ENCODE results near the gene HHAT.

HHAT gene

GRCh38 chr1:210608767-210609166 is 280.1 kb downstream of the HHAT start:
- H4K20me1 ChIP-seq (ENCODE audit: insufficient read depth, low read length, poor library complexity, severe bottlenecking): no peaks in the 10 kb centered on the region
- no peaks in the 10 kb centered on the region for H3K79me2 ChIP-seq (ENCODE audit: insufficient read depth, low read length)
- no peak overlapping the region for H3K9ac ChIP-seq (ENCODE audit: low read depth, low read length, poor library complexity, severe bottlenecking)
- H3K9me3 ChIP-seq (ENCODE audit: insufficient read depth, low read depth, low read length): peaks cover 3% of the 10 kb centered on the region; the same call in 1 of the 2 replicates
- peaks cover 13% of the 10 kb centered on the region for H3K4me1 ChIP-seq (ENCODE audit: insufficient read depth, low read length, poor library complexity, severe bottlenecking)
- no peak overlapping the region for H3K4me2 ChIP-seq (ENCODE audit: low read depth, low read length, poor library complexity, severe bottlenecking)
- no peak overlapping the region for H2AFZ ChIP-seq (ENCODE audit: low read length)
- H3K4me3 ChIP-seq (ENCODE audit: low read length, poor library complexity, severe bottlenecking): no peak overlapping the region
- no peaks in the 10 kb centered on the region for H3K27me3 ChIP-seq (ENCODE audit: insufficient read depth, low read length, poor library complexity, severe bottlenecking)
- no peaks in the 10 kb centered on the region for H3K9me2 ChIP-seq (replicated peaks; ENCODE audit: low read depth, low read length)
- no peaks in the 10 kb centered on the region for H3K36me3 ChIP-seq (ENCODE audit: insufficient read depth, low read length)
- no peaks in the 10 kb centered on the region for H3F3A ChIP-seq (ENCODE audit: low read depth)
- no peak for TF ChIP-seq EZH2phosphoT487 (IDR thresholded peaks at IDR 0.05; ENCODE audit: borderline replicate concordance)
- TF ChIP-seq CTCF (conservative IDR thresholded peaks at IDR 0.05; ENCODE audit: low read length): no peak

GRCh38 chr1:210616356-210616755 is 287.7 kb downstream of the HHAT start:
- no peaks in the 10 kb centered on the region for H3K4me1 ChIP-seq (ENCODE audit: insufficient read depth, low read length, poor library complexity, severe bottlenecking)
- no peaks in the 10 kb centered on the region for H3K79me2 ChIP-seq (ENCODE audit: insufficient read depth, low read length)
- H3K9me2 ChIP-seq (replicated peaks; ENCODE audit: low read depth, low read length): no peaks in the 10 kb centered on the region
- no peaks in the 10 kb centered on the region for H4K20me1 ChIP-seq (ENCODE audit: insufficient read depth, low read length, poor library complexity, severe bottlenecking)
- H3K4me3 ChIP-seq (ENCODE audit: low read length, poor library complexity, severe bottlenecking): no peak overlapping the region
- no peaks in the 10 kb centered on the region for H3K9me3 ChIP-seq (ENCODE audit: insufficient read depth, low read depth, low read length)
- no peaks in the 10 kb centered on the region for H3K27me3 ChIP-seq (ENCODE audit: insufficient read depth, low read length, poor library complexity, severe bottlenecking)
- TF ChIP-seq CTCF (conservative IDR thresholded peaks at IDR 0.05; ENCODE audit: low read length) (no peak), EZH2phosphoT487 (IDR thresholded peaks at IDR 0.05; ENCODE audit: borderline replicate concordance) (no peak)
- no peak overlapping the region for H3K4me2 ChIP-seq (ENCODE audit: low read depth, low read length, poor library complexity, severe bottlenecking)
- H3F3A ChIP-seq (ENCODE audit: low read depth): no peaks in the 10 kb centered on the region
- no peaks in the 10 kb centered on the region for H3K36me3 ChIP-seq (ENCODE audit: insufficient read depth, low read length)
- H3K9ac ChIP-seq (ENCODE audit: low read depth, low read length, poor library complexity, severe bottlenecking): no peak overlapping the region
- no peak overlapping the region for H2AFZ ChIP-seq (ENCODE audit: low read length)

- H3K4me3 ChIP-seq (ENCODE audit: low read length, poor library complexity, severe bottlenecking): no peak overlapping the region
- H3K9me3 ChIP-seq (ENCODE audit: insufficient read depth, low read depth, low read length): no peaks in the 10 kb centered on the region
- H2AFZ ChIP-seq (ENCODE audit: low read length): no peak overlapping the region
- no peaks in the 10 kb centered on the region for H3K9me2 ChIP-seq (replicated peaks; ENCODE audit: low read depth, low read length)
- H3K4me1 ChIP-seq (ENCODE audit: insufficient read depth, low read length, poor library complexity, severe bottlenecking): no peaks in the 10 kb centered on the region
- TF ChIP-seq EZH2phosphoT487 (IDR thresholded peaks at IDR 0.05; ENCODE audit: borderline replicate concordance): no peak
- no peak for TF ChIP-seq CTCF (conservative IDR thresholded peaks at IDR 0.05; ENCODE audit: low read length)
- H4K20me1 ChIP-seq (ENCODE audit: insufficient read depth, low read length, poor library complexity, severe bottlenecking): no peaks in the 10 kb centered on the region
- no peaks in the 10 kb centered on the region for H3K27me3 ChIP-seq (ENCODE audit: insufficient read depth, low read length, poor library complexity, severe bottlenecking)
- H3K4me2 ChIP-seq (ENCODE audit: low read depth, low read length, poor library complexity, severe bottlenecking): no peak overlapping the region
- H3K79me2 ChIP-seq (ENCODE audit: insufficient read depth, low read length): no peaks in the 10 kb centered on the region
- no peak overlapping the region for H3K9ac ChIP-seq (ENCODE audit: low read depth, low read length, poor library complexity, severe bottlenecking)
- no peaks in the 10 kb centered on the region for H3F3A ChIP-seq (ENCODE audit: low read depth)
- no peaks in the 10 kb centered on the region for H3K36me3 ChIP-seq (ENCODE audit: insufficient read depth, low read length)
Observed at GRCh38 chr1:210617293-210617692, 288.6 kb downstream of the HHAT start.

All from Loucy (cell line).